GM12875 (cell line): Measurements from ENCODE around the gene FASTKD3.

Source experiments
- H3K4me3 ChIP-seq: one replicate; pipeline ENCODE4 v1.5.1; 2011; ENCODE audit warnings: low read depth, low read length, control low read depth
- CTCF ChIP-seq: IDR thresholded peaks from 2 replicates; pipeline ENCODE4 v1.5.1; 2011; ENCODE audit warnings: low read depth, mild to moderate bottlenecking, control low read depth, inconsistent platforms, low read length, moderate library complexity, borderline replicate concordance; ENCODE audit not compliant: insufficient read depth

Gene FASTKD3

GRCh38 chr5:7816535-7816901, 52.3 kb downstream of the FASTKD3 start:
- TF ChIP-seq CTCF, result no peak

GRCh38 chr5:7815892-7816534, 52.8 kb downstream of the FASTKD3 start:
- no peak overlapping the region for H3K4me3 ChIP-seq

More at GRCh38 chr5:7816535-7816901, 52.3 kb downstream of the FASTKD3 start:
- no peak overlapping the region for H3K4me3 ChIP-seq

GRCh38 chr5:7814816-7815215, 54.0 kb downstream of the FASTKD3 start:
- H3K4me3 ChIP-seq, result no peak overlapping the region
- TF ChIP-seq CTCF, result no peak

More at GRCh38 chr5:7815892-7816534, 52.8 kb downstream of the FASTKD3 start:
- peak; percentile 97 for TF ChIP-seq CTCF

- H3K4me3 ChIP-seq, result no peak overlapping the region
These were observed 55.3 kb downstream of the FASTKD3 start for GRCh38 chr5:7813576-7813975.

GRCh38 chr5:7813007-7813406, 55.8 kb downstream of the FASTKD3 start:
- no peak for TF ChIP-seq CTCF
- H3K4me3 ChIP-seq, result no peak overlapping the region

More at GRCh38 chr5:7813576-7813975, 55.3 kb downstream of the FASTKD3 start:
- no peak for TF ChIP-seq CTCF

GRCh38 chr5:7811715-7812114, 57.1 kb downstream of the FASTKD3 start:
- no peak overlapping the region for H3K4me3 ChIP-seq
- TF ChIP-seq CTCF, result no peak
